ENCODE results near the gene ZNF277.
"Not testable (repeated sequence)": the region's sequence is repeated elsewhere in the genome, so short reads cannot be mapped to it uniquely, and the experiment has no call there.

ZNF277 gene

GRCh38 chr7:112391079-112391821, 184.8 kb downstream of the ZNF277 start:
- H3K27me3 ChIP-seq (ENCODE audit: control insufficient read depth in 5 of 5, insufficient read depth in 4 of 5, low read length in 5 of 5); H3K36me3 ChIP-seq (ENCODE audit: control insufficient read depth in 5 of 5, insufficient read depth in 5 of 5, low read length in 5 of 5); H3K4me1 ChIP-seq (ENCODE audit: control insufficient read depth in 5 of 5, insufficient read depth in 5 of 5, low read length in 5 of 5); H3K9me3 ChIP-seq (ENCODE audit: control insufficient read depth in 5 of 5, low read length in 5 of 5): not testable (repeated sequence)
- Histone ChIP-seq H3K27ac (ENCODE audit: low read depth, low read length) (peak overlapping the region; percentile 39), H3K9ac (ENCODE audit: low read length in 5 of 5) (peak overlapping the region in 4 of 5 donors; percentile 19 to 60 (median 54)), H3K4me3 (ENCODE audit: low read depth in 1 of 5, low read length in 5 of 5) (peak overlapping the region; percentile 41 to 70 (median 57))

- Histone ChIP-seq H3K27ac (ENCODE audit: low read depth, low read length) (peak overlapping the region; percentile 60), H3K9ac (ENCODE audit: low read length in 5 of 5) (peak overlapping the region in 3 of 5 donors; percentile 56 to 69 (median 69)), H3K4me3 (ENCODE audit: low read depth in 1 of 5, low read length in 5 of 5) (peak overlapping the region; percentile 47 to 73 (median 64))
- not testable (repeated sequence) for H3K9me3 ChIP-seq (ENCODE audit: control insufficient read depth in 5 of 5, low read length in 5 of 5); H3K4me1 ChIP-seq (ENCODE audit: control insufficient read depth in 5 of 5, insufficient read depth in 5 of 5, low read length in 5 of 5); H3K27me3 ChIP-seq (ENCODE audit: control insufficient read depth in 5 of 5, insufficient read depth in 4 of 5, low read length in 5 of 5); H3K36me3 ChIP-seq (ENCODE audit: control insufficient read depth in 5 of 5, insufficient read depth in 5 of 5, low read length in 5 of 5)
Observed at GRCh38 chr7:112391841-112392286, 185.4 kb downstream of the ZNF277 start.

Data from subcutaneous abdominal adipose tissue (tissue), 5 donors.